Left kidney (tissue), 8 donors: ENCODE data around the gene TBR1. TPM values are rescaled to one million over a fixed set of nuclear protein-coding genes. Genes with fewer than 3 reads are reported as not detected.

Experiments
- DNase-seq: peaks from one replicate; pipeline ENCODE4 v3.0.0-alpha.2; 2013
- long read RNA-seq, 8 donors: transcript quantifications; one replicate each; lab custom pipeline, GENCODE V29; 2026
- polyA plus RNA-seq: library from polyadenylated mRNA; unstranded; fragments of 120-200 nt; gene quantifications from one replicate; pipeline ENCODE4 v1.2.1, GENCODE V29; 2013; ENCODE audit not compliant: insufficient read length

TBR1 gene
- polyA plus RNA-seq: 0.03 TPM
- long read RNA-seq, donor 1: 0 reads
- long read RNA-seq, donor 2: 0 reads
- long read RNA-seq, donor 3: 0 reads
- long read RNA-seq, donor 4: 0 reads
- long read RNA-seq, donor 5: 0 reads
- long read RNA-seq, donor 6: 0 reads
- long read RNA-seq, donor 7: 0 reads
- long read RNA-seq, donor 8: 0 reads

DNA sequence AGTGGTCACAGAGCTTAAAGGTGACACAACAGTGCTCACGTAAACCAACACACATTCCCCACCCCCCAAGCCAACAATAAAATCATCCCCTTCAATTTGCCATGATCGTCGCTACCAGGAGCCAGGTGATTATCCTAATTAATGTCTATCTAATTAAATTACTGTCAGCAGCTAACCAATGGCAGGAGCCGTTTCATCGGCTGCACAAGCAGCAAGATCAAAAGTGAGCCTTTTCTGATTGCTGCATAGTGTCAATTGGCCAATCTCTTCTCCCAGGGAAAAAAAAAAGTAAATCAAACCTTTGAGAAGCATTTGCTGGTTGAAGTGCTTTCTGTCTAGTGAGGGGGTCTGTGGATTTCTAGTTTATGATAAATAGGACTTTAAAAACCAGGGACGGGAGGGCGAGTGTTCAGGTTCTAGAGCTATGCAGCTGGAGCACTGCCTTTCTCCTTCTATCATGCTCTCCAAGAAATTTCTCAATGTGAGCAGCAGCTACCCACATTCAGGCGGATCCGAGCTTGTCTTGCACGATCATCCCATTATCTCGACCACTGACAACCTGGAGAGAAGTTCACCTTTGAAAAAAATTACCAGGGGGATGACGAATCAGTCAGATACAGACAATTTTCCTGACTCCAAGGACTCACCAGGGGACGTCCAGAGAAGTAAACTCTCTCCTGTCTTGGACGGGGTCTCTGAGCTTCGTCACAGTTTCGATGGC, at the start of gene TBR1:
TSS of gene TBR1 (plus strand) at position 311 of the 721 bp plus-strand sequence. CDS start at position 425, 114 bp downstream.
- DNase-seq: no peak

DNA sequence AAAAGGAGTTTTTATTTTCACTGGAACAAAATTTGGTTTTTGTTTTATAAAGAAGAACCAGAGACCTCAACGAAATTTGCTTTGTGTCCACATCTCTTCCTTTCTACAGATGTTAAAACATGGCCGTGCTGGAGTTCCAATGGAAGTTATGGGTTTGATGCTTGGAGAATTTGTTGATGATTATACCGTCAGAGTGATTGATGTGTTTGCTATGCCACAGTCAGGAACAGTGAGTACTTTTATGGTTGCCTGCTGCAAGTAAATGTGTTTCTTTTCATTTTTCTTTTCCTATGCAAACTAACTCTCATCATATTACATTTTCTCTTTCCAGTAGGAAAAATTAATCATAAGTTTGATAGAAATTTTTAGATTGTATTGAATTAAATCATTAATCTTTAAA, 48.4 kb upstream of the TBR1 start:
- DNase-seq: no peak

DNA sequence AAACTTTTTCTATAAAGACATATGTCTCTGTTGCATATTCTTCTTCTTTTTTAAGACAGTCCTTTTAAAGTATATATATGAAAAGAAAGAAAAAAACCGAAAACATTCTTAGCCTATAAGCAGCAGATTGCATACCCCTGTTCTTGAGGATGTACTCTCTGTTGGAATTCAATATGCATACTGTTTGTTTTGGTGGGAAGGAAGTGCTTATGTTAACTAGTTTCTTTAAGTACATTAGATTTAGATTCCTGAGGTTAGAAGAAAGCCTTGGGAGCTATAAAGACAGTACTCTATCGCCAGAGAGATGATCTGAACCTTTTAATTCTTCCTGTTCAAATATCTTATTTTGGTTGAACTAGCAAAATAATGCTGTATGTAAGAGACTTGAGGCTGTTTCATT, 46.8 kb upstream of the TBR1 start:
- no peak for DNase-seq

DNA sequence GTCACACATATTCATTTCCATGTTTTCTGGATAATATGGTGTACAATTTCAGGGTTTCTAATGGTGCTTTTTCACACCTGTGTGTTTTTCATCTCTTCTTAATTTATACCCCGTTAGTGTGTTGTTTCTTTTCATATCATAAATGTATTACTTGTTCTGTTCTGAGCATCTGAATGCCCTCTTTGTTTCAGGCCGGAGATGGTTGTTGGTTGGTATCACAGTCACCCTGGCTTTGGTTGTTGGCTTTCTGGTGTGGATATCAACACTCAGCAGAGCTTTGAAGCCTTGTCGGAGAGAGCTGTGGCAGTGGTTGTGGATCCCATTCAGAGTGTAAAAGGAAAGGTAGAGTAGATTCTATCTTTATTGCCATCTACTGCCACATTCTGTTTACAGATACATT, 45.1 kb upstream of the TBR1 start:
- no peak for DNase-seq

DNA sequence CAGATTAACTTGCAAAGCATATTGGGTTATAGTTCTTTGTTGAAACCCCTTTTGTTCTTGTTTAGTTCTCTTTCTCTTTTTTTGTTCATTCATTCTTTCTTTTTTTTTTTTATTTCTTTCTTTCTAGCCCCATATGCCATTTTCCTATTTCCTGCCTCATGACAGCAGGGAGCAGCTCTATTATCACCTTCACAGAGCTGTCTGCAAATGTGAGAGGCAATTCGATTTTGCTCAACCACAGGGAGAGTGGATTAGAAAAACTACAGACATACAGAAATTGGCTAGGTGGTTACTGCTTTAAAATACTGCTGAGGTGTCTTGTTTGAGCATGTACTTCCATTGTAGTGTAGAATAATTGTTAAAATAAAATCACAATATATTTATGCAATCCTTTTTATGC, 44.2 kb upstream of the TBR1 start:
- no peak for DNase-seq

DNA sequence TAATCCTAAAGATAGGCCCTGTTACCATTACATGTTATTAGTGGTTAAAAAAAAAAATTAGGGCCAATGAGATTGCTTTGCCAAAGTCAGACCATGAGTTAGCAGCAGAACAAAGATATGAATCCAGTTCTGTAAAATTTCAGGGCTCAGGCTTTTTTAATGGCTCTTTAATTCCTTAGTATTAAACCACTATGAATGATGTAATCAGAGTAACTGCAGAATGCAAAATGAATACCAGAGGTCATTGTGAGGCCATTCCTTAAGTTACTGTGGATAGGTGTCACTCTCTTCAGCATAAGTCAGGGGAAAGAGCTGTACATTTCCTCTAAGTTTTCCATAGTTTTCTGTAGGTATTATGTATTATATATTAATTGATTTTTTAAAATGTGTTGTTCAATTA, 42.2 kb upstream of the TBR1 start:
- no peak for DNase-seq

DNA sequence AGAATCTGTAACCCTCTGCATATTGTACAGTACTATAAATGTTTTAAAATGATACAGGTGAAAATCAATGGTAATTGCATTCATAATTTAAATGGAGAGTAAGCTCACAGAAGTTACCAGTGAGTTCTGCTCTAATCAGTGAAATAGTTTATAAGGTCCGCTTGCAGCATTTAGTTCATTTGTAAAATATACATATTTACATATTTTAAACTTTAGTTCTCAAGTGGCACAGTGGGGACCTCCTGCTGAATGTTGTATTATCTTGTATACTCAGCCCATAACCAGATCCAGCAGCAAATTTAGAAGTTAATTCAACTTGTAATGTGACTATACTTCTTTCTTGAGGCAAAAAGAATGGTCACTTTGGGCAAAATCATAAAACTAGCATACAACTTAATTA, 41.7 kb upstream of the TBR1 start:
- no peak for DNase-seq

DNA sequence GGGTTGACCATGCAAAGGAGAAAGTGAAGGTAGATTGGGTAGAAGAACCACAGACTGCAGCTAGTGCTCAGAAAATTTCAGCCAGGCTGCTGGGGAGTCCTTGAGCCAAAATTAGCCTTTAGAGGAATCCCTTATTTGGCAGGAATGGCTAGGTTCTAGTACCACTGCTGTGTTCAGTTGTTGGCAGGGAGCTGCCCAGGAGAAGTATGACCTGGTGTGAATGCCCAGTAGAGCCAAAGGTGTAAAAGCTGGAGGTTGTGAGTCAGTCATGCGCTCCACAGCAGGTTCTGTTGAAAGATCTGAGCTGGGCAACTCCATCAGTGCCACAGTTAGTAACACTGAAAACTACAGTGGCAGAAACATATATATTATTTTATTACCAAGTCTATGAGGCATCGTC, 36.4 kb upstream of the TBR1 start:
- no peak for DNase-seq

DNA sequence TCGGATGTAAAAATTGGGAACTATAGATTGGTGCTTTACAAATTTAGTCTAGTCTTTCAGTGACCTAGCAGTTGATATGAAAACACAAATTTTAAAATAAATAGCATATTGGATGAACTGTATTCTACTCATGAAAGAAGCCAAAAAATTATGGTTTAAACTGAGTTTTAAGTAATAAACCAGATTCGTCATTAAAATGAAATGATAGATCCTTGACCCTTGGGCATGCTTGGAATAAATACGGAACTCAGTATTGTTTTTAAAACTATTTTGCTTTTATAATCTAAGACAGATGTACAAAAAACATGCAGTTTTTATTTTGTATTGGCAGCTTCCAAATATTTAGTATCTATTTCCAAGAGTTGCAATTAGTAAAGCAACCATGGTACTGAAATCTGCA, 34.6 kb upstream of the TBR1 start:
- no peak for DNase-seq

DNA sequence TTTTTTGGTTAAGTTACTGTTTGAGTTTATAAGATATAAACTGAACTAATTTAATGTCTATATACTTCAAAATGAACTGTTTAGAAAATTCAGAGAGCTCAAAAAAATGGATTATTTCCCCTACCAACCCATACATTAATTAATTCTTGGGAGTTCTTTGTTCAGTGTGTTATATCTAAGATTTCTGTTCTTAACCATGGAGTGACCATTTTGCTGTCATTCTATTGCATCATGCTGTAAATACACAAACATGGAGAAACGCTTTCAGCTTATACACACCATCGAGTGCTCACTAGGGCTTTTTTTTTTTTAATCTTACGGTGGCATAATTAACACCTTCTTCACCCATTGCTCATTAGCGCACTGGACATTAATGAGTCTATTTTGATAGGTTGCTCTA, 33.4 kb upstream of the TBR1 start:
- no peak for DNase-seq

DNA sequence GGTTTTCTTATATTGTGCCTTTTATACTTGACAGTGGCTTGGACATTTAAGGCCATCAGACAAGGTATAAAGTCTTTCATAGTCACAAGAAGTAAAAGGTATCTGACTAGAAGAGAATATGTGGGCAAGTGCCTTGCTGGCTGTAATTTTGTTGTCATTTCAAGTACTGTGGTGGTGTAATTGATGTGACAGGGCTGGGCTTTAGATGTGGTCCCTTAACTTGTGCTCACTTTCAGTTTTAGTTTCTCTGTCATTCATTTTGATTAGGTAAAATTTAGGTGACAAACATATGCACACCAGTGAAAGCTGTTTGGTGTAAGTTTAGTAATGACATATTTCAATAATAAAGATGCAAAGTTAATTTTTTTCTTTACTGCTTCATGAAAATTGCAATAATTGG, 31.2 kb upstream of the TBR1 start:
- DNase-seq: no peak

DNA sequence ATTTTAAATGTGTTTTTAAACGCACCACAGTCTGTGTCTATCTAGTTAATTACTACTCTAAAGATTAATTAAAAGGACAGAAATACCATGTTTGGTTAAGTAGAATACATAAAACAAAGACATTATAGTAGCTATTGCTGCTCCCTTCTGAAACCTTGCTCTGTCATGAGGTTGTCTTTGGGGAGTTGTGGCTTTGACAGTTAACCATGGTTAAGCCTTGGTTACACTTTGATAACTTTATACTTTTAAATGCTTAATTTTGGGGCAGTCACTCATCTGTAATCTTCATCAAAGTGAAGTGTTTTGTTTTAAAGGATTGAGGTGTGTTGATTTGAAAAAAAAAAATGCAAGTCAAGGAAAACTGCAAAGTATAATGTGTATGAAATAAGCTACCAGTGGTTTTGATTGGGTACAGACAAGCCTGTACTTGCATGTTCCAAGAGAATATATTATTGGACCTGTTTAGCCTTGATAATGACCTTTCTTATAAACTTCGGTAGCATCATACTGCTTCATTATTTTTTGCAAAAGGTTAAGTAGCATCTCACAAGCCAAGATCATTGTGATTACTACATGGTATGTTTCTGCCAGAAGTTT, 29.8 kb upstream of the TBR1 start:
- no peak for DNase-seq

DNA sequence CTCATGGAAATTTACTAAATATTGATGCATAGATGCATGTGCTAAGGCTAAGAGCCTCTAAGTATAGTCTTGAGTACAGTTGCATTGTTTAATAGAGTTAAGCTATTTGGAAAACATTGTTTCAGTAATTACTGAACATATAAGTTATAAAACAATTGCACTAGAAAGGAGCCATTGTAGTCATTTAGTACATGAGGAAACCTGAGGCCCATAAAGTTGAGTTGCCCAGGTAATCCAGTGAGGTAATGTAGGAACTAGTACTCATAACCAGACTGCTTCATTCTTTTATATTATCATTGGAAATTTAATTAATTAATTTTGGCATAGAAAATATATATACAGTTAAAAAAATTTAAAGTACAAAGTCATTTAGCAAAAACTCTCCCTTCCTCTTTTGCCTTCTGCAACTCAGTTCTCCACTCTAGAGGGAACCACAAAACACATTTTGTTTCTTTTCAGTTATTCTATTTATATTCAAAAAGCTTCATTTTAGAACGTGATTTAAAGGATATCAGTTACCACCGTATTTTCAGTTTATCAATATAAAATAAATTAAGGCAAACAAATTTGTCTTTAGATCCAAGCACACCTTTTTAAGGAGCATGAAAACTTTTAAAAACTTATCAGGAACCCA, 27.8 kb upstream of the TBR1 start:
- no peak for DNase-seq

DNA sequence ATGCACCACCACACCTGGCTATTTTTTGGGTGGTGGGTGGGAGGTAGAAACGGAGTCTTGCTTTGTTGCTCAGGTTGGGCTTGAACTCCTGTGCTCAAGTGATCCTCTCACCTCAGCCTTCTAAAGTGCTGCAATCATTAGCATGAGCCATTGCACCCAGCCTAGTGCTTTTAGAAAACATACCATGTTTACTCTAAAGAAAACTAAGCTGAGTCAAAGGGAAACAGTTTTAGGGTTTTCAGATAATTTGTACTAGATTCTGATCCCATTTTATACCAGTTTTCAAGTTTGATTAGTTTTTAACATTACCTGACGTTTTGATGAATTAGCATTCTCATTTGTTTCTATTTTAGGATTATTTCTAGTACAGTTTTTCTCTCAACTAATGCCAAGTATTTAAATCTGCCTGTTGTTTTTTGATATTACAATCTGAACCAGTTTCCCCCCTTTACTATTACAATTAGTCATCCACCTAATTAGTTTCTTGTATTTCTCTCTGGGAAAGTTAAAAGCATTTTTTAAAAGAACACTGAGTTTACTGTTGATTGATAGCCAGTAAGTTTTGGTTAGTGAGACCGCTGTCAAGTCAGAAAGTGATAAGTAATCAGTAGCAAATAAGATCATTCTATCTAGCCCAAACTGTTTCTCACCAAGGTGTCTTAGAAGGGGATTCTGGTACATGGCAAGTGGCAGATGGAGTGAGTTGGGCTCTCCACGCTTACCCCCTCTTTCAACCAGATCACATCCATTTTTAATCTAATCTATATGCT, 24.2 kb upstream of the TBR1 start:
- no peak for DNase-seq

DNA sequence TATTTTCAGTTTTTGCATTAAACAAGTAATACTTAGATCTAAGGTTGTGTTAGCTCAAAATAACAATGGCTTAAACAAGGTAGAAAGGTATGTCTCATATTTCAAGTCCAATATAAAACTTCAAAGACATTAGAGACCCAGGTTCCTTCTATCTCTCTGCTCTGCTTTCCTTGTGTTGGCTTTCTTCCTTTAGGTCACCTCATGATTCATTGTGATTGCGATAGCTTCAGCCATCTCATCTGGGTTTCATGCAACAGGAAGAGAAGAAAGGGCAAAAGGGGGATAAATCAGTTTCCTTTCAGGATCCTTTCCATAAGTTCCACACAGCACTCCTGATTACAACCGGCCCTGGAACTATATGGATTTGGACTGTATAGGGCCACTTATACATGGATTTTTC, 16.0 kb upstream of the TBR1 start:
- DNase-seq: no peak

DNA sequence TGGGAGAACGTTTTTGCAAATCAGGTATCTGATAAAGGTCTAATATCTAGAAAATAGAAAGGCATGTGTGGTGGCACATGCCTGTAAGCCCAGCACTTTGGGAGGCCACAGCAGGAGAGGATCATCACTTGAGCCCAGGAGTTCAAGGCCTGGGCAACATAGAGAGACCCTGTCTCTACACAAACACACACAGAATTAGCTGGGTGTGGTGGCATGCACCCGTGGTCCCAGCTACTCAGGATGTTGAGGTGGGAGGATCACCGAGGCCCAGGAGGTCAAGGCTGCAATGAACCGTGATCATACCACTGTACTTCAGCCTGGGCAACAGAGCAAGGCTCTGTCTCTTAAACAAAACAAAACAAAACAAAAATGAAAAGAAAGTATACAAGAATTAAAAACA, 13.8 kb upstream of the TBR1 start:
- no peak for DNase-seq

DNA sequence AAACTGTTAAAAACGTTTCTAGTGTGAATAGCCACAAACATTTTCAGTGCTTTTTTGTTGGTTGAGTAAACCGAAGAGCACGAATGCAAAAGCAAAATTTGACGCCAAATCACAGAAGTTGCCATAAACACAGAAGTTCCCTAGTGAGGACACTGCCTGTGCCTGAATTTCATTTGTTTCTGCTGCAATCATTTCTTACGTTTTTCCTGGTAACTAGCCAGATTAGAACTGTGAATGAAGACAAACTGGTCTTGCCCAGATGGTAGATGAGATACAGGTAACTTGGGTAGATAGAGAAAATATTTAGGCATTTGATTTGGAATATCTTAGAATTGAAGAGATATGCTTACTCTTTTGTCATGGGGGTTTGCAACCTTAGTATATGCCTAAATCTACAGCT, 9.8 kb upstream of the TBR1 start:
- DNase-seq: no peak

DNA sequence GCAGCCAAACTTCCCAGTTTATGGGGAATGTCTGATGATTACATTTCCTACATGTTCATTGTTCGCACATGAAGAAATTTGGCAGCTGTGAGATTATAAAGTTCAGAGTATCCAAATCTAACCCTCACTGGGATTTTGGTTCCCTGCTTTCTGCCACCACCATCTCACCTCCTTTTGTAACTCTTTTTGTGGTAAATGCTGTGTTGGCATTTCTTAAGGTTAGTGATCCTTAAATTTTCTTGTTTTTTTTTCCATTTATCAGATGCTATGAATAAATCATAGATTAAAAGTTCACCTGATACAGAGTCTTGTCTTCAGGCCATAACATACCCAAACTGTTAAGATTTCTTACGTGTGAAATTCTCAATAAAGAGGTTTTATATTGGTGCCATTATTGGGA, 8.5 kb upstream of the TBR1 start:
- no peak for DNase-seq

DNA sequence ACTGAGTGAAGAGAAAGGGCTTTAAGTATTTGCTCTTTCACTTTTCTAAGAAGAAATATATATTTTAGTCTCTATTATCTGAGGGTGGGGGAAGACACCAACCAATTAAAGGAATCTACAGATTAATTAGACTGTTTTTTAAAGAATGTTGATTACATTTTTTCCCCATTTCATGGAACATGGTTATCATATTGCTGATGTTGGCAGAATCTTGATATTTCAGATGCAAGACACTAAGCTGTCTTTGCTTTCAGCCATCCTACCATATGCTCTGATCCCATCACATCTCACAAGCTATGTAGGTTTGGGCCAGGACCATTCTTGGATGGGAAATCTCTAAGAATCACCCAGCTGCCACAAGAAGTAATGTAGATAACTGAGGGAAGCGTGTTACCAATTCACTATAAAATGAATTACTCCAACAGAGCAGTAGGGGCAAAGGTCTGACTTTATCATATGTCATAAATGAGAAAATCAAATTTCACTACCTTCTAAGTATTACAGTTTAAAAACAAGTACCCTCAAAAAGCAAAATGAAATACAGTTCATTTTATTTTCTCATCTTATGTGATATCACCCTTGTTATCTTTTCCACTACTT, 6.7 kb upstream of the TBR1 start:
- no peak for DNase-seq

DNA sequence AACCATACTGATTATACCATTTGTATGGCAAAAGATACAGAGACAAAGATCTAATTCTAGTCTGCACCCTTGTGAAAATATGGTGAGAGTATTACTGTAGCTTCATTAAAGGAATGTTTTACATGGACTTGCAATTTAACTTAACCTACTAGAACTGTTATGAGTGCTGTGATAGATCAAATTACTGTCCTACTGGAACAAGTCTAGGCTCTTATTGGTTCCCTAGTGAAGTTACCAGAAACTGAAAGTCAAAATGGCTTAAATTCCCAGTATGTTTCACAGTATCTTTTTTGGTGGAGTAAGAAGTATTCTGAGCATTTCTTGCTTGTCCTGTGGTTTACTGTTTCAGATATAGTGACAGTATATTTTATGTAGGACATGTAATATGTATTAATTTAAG, 3.8 kb upstream of the TBR1 start:
- DNase-seq: no peak

DNA sequence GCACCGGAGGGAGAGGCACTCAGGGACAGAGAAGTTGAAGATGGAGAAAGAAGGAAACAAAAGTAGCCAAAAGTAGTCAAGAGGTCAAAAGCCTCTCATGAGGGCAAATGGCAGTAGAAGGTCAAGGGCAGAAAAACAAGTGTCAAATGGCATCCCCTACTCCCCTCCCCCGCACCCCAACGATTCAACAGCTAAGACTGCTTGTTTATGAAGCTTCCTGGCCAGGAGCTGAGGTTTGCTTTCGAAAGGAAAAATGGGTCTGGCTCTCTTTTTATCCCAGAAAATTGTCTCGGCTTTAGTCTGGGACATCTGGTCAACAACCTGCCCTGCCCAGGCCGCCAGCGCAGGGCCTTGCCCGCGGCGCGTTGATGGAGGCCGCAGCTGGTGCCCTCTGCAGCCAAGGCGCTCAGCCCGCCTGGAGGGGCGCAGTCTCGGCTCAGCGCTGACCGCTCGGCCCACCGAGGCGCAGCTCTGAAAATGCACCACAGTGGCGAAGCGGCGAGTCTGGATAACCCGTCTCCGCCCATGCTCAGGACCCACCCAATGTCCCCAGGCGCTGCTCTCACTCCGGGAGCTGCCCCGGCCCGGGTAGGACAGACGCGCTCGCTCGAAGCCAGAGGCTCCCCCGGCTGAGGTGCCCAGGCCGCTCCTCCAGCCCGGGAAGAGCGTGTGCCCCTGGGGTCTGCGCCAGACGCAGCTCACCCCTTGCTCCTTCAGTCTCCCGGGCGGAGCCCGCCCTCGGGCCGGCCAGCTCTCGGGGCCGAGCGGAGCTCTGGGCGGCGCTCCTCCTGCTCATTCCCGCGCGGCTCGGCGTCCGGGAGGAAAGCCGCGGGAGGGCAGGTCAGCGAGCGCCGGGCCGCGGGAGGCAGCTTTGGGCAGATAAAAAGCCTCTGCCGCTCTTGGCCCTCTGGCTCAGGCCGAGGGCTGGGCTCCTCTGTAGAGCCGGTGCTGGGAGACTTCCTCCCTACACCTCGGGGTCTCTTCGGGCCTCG, 1.8 kb upstream of the TBR1 start:
- no peak for DNase-seq
